ENCODE results near the gene AFAP1L1.

Gene AFAP1L1

GRCh38 chr5:149355688-149356087, 84.0 kb downstream of the AFAP1L1 start:
- no peak for DNase-seq

- DNase-seq, result no peak
Observed at GRCh38 chr5:149356391-149356790, 84.7 kb downstream of the AFAP1L1 start.

- peak; percentile 93 for DNase-seq
Observed at GRCh38 chr5:149357370-149358293, 86.0 kb downstream of the AFAP1L1 start, which contains the start of gene PCYOX1L. TSS of gene PCYOX1L (plus strand) at chr5:149358046. CDS start at chr5:149358069, 23 bp downstream.

GRCh38 chr5:149358294-149358651, 86.6 kb downstream of the AFAP1L1 start:
- no peak for DNase-seq

GRCh38 chr5:149358868-149359495, 87.3 kb downstream of the AFAP1L1 start:
- DNase-seq, result no peak

GRCh38 chr5:149360272-149360671, 88.6 kb downstream of the AFAP1L1 start:
- DNase-seq, result no peak

GRCh38 chr5:149362541-149362940, 90.9 kb downstream of the AFAP1L1 start:
- DNase-seq, result no peak

- no peak for DNase-seq
Observed at GRCh38 chr5:149363358-149363757, 91.7 kb downstream of the AFAP1L1 start.

- no peak for DNase-seq
Observed at GRCh38 chr5:149363936-149364335, 92.3 kb downstream of the AFAP1L1 start.

GRCh38 chr5:149364719-149365118, 93.1 kb downstream of the AFAP1L1 start:
- no peak for DNase-seq

- DNase-seq, result no peak
Observed at GRCh38 chr5:149365418-149365817, 93.8 kb downstream of the AFAP1L1 start.

GRCh38 chr5:149366169-149366729, 94.6 kb downstream of the AFAP1L1 start:
- DNase-seq, result no peak

- DNase-seq, result peak; percentile 34
Observed at GRCh38 chr5:149367249-149367971, 95.8 kb downstream of the AFAP1L1 start.

- DNase-seq, result no peak
Observed at GRCh38 chr5:149367972-149368645, 96.5 kb downstream of the AFAP1L1 start.

GRCh38 chr5:149370878-149371277, 99.2 kb downstream of the AFAP1L1 start:
- no peak for DNase-seq

- peak; percentile 58 for DNase-seq
Observed at GRCh38 chr5:149371296-149371962, 99.8 kb downstream of the AFAP1L1 start.

- DNase-seq, result no peak
Observed at GRCh38 chr5:149372076-149372795, 100.6 kb downstream of the AFAP1L1 start.

- no peak for DNase-seq
Observed at GRCh38 chr5:149372932-149373331, 101.3 kb downstream of the AFAP1L1 start.

- DNase-seq, result no peak
Observed at GRCh38 chr5:149374303-149374702, 102.6 kb downstream of the AFAP1L1 start.

GRCh38 chr5:149374801-149375200, 103.1 kb downstream of the AFAP1L1 start:
- DNase-seq, result no peak

GRCh38 chr5:149375434-149375833, 103.8 kb downstream of the AFAP1L1 start:
- no peak for DNase-seq

All from activated CD4-positive, alpha-beta T cell treated with anti-CD3 and anti-CD28 coated beads for 1 hour (primary cell).